Measurements from ENCODE around the gene TCERG1L. TPM values are rescaled to one million over a fixed set of nuclear protein-coding genes. Genes with fewer than 3 reads are reported as not detected.
"Not testable (repeated sequence)": the region's sequence is repeated elsewhere in the genome, so short reads cannot be mapped to it uniquely, and the experiment has no call there.

The TCERG1L gene
- total RNA-seq, 1 donor from 2014 or later: not detected

DNA sequence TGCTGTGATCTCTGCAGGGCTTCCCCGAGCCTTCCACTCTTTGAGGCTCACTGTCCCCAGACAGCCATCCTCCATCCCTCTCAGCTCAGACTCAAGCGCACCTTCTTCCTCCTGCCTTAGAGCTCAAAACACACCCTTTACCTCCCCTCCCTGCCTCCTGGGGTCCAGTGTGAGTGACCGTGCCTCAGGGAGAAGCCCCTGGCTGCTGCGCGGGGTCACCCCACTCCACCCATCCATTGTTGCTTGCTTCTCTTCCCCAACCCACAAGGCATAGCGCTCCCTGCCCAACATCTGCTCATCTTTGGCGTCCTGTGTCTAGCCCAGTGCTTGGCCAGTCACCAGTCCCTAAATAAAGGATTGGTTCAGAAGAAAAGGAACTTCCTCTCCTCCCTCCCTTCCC is 170.3 kb downstream of the TCERG1L start:
- no peaks in the 10 kb centered on the region for H3K36me3 ChIP-seq
- peak; percentile 30 for DNase-seq
- intact Hi-C loops (cut with DNase I): no loop called here
- no peaks in the 10 kb centered on the region for H3K4me1 ChIP-seq
- ATAC-seq: peak; percentile 8
- no peak overlapping the region for H3K4me3 ChIP-seq
- H3K9me3 ChIP-seq: no peaks in the 10 kb centered on the region
- no peaks in the 10 kb centered on the region for H3K27me3 ChIP-seq
- no peak overlapping the region for H3K27ac ChIP-seq
- no peak for TF ChIP-seq CTCF (IDR thresholded peaks at IDR 0.05)

DNA sequence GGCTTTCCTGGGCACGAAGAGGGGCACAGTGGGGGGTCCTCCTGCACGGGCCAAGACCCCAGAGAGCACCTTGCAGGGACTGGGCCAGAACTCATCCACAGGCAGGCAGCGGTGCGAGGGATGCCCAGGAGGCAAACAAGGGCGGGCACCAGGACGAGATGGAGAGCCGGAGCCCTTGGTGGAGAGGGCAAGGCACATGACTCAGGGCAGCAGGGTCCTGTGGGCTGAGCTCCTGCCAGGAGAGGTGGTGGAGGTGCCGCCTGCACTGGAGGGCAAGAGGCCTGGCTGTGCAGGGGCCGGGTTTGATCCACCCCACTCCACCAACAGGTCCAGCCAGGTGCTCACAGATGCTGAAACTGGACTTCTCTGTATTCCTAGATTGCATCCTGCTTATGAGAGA is 170.9 kb downstream of the TCERG1L start:
- Histone ChIP-seq H3K36me3 (no peaks in the 10 kb centered on the region), H3K27me3 (no peaks in the 10 kb centered on the region), H3K9me3 (no peaks in the 10 kb centered on the region), H3K4me1 (no peaks in the 10 kb centered on the region), H3K27ac (no peak overlapping the region), H3K4me3 (no peak overlapping the region)
- intact Hi-C loops (cut with DNase I): no loop called here
- TF ChIP-seq CTCF (IDR thresholded peaks at IDR 0.05): no peak
- ATAC-seq (no peak), DNase-seq (peak; percentile 55)

DNA sequence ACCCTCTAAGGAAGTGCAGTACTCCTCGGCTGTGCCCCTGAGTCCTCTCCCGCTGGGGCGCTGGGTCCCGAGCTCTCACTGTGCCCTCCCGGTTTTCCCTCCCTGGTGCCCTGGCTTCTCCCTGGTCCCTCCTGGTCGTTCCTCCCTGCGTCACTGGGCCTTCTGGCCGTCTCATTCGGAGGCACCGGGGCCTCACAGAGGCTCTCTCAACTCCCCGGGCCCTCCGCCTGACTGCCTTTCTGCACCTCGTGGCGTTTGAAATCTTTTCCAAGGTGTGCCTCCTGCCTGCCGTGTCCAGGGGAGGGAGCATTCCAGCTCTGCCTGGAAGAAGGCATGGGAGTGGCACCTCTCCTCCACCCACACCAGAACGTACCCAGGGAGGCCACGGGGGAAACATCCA is 174.3 kb downstream of the TCERG1L start:
- Histone ChIP-seq H3K27ac (no peak overlapping the region), H3K4me1 (no peaks in the 10 kb centered on the region), H3K9me3 (no peaks in the 10 kb centered on the region), H3K27me3 (no peaks in the 10 kb centered on the region), H3K36me3 (no peaks in the 10 kb centered on the region), H3K4me3 (no peak overlapping the region)
- ATAC-seq (no peak), DNase-seq (no peak)
- no peak for TF ChIP-seq CTCF (IDR thresholded peaks at IDR 0.05)
- intact Hi-C loops (cut with DNase I): no loop called here

DNA sequence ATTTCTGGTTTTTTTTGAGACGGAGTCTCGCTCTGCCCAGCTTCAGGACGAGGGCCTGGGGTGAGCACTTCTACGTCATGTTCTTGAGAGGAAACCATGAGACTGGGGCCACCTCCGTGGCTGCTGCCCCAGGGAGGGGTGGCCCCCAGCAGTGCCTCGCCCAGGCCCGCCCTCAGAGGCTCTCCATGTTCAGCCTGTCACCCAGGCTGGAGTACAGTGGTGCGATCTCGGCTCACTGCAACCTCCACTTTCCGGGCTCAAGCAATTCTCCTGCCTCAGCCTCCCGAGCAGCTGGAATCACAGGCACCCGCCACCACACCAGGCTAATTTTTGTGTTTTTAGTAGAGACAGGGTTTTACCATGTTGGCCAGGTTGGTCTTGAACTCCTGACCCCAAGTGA is 175.2 kb downstream of the TCERG1L start:
- H3K27me3 ChIP-seq; H3K9me3 ChIP-seq; intact Hi-C loops (cut with DNase I); H3K4me1 ChIP-seq; H3K4me3 ChIP-seq; H3K27ac ChIP-seq; H3K36me3 ChIP-seq; DNase-seq; ATAC-seq: not testable (repeated sequence)

DNA sequence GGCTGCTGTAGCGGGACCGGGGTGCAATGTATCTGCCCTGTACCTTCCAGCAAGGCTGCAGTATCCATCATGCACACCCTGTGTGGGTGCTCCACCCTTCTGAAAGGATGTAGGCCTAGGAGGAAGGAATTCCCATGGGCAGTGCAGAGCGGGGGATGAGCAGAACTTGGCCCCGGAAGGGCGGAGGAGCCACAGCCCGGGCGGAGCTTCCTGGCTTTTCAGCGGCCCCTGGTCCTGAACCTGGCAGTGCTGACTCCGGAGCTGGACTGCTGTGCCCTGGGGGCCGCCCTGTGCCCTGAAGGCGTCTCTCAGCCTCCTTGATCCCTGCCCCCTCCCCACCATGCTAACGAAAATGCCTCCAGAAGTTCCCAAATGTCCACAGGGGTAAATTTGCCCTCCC is 175.8 kb downstream of the TCERG1L start:
- no peak for TF ChIP-seq CTCF (IDR thresholded peaks at IDR 0.05)

DNA sequence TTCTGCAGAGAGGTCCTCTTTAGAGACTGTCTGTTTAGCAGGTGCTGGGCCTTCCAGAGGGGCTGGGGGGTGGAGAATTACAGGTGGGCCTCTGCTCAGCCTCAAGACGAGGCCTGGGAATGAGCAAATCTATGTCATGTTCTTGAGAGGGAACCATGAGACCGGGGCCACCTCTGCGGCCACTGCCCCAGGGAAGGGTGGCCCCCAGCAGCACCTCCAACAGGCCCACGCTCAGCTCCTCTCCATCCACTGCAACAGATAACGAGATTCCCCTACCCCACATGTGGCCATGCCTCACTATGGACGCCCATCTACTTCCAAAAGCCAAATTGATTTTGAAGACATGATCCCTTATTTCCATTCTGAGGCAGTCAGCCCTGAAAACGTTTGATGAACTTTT is 176.9 kb downstream of the TCERG1L start:
- no peaks in the 10 kb centered on the region for H3K36me3 ChIP-seq
- no peaks in the 10 kb centered on the region for H3K4me1 ChIP-seq
- H3K27me3 ChIP-seq: no peaks in the 10 kb centered on the region
- no peak overlapping the region for H3K27ac ChIP-seq
- intact Hi-C loops (cut with DNase I): no loop called here
- DNase-seq (no peak), ATAC-seq (no peak)
- no peak overlapping the region for H3K4me3 ChIP-seq
- no peaks in the 10 kb centered on the region for H3K9me3 ChIP-seq
- no peak for TF ChIP-seq CTCF (IDR thresholded peaks at IDR 0.05)

More for the DNA sequence above, 175.8 kb downstream of the TCERG1L start:
- intact Hi-C loops (cut with DNase I): no loop called here
- no peaks in the 10 kb centered on the region for H3K27me3 ChIP-seq
- no peak for ATAC-seq
- no peaks in the 10 kb centered on the region for H3K4me1 ChIP-seq
- H3K4me3 ChIP-seq: no peak overlapping the region
- H3K9me3 ChIP-seq: no peaks in the 10 kb centered on the region
- no peaks in the 10 kb centered on the region for H3K36me3 ChIP-seq
- H3K27ac ChIP-seq: no peak overlapping the region
- DNase-seq: no peak

Measured in upper lobe of right lung (tissue), 1 donor.